H1 (cell line): Measurements from ENCODE around the gene PLBD2. TPM values are rescaled to one million over a fixed set of nuclear protein-coding genes. Genes with fewer than 3 reads are reported as not detected.

Source experiments
- POLR2AphosphoS5 ChIP-seq: IDR thresholded peaks from 2 replicates; pipeline ENCODE4 v1.6.1; 2011; ENCODE audit warnings: low read depth, low read length
- RNF2 ChIP-seq: fragments of 200-900, 300-1000 bp; sonication (generic); IDR thresholded peaks from 2 replicates; pipeline ENCODE4 v1.7.1; 2016; ENCODE audit warnings: borderline replicate concordance, low read depth, mild to moderate bottlenecking, antibody characterized with exemption, low read length; ENCODE audit not compliant: poor library complexity, severe bottlenecking; ENCODE audit errors: missing control alignments
- TEAD4 ChIP-seq: IDR thresholded peaks from 2 replicates; pipeline ENCODE4 v1.6.1; 2012; ENCODE audit warnings: low read depth, low read length, inconsistent platforms, mixed read lengths
- polyA plus RNA-seq, 7 experiments: library from polyadenylated mRNA; depleted of rRNA in 3 of 7; stranded (reverse) in 5 of 7; unstranded in 2 of 7; fragments of >200 nt in 5 of 7; fragments of 200-250 nt in 2 of 7; gene quantifications; 1 replicate in 5 of 7; 2 replicates in 1 of 7; 4 replicates in 1 of 7; pipeline versions ENCODE4 v1.2.1 to v1.2.3, GENCODE V29; 2011 to 2013; ENCODE audit warnings: missing spikeins in 2 of 7, mixed read lengths in 2 of 7
- total RNA-seq: library from RNA; stranded (reverse); fragmentation: NEBNext Ultra II Directional; extraction: Animal tissue kit (Norgen Biotek cat#: 25700); gene quantifications from 2 replicates; pipeline ENCODE4 v1.2.1, GENCODE V29; 2021

The PLBD2 gene
- total and polyA plus RNA-seq, 2 of the 8 experiments (the other 6 are each of a cell fraction or from before 2014, with no cell fraction given) = 16.8 to 33.5 TPM

- TF ChIP-seq TEAD4 = no peak
- TF ChIP-seq POLR2AphosphoS5 = no peak
- TF ChIP-seq RNF2 = no peak
- TF ChIP-seq, all 59 proteins: peak for 0
These were observed 34.1 kb downstream of the PLBD2 start (continued) for GRCh38 chr12:113392520-113392919.
